Mononuclear cell (primary cell): Measurements from ENCODE around the gene RBM19. TPM values are rescaled to one million over a fixed set of nuclear protein-coding genes. Genes with fewer than 3 reads are reported as not detected.

Source experiments
- H3K27me3 ChIP-seq: 2 replicates; pipeline ENCODE4 v1.6.0; 2011; ENCODE audit warnings: low read length, control low read depth; ENCODE audit not compliant: insufficient read depth
- H3K4me1 ChIP-seq: 2 replicates; pipeline ENCODE4 v1.5.1; 2011; ENCODE audit warnings: mild to moderate bottlenecking, low read length, control low read depth; ENCODE audit not compliant: insufficient read depth
- H3K4me3 ChIP-seq: 2 replicates; pipeline ENCODE4 v1.5.1; 2011; ENCODE audit warnings: mild to moderate bottlenecking, low read length, moderate library complexity
- H3K9me3 ChIP-seq: 2 replicates; pipeline ENCODE4 v1.5.1; 2011; ENCODE audit warnings: low read depth, mild to moderate bottlenecking, control low read depth, low read length
- total RNA-seq: library from RNA; depleted of rRNA; stranded (reverse); fragments of >200 nt; gene quantifications from one replicate; pipeline ENCODE4 v1.2.3, GENCODE V29; 2012

Gene RBM19
- total RNA-seq, 1 donor, result 33.8 TPM

DNA sequence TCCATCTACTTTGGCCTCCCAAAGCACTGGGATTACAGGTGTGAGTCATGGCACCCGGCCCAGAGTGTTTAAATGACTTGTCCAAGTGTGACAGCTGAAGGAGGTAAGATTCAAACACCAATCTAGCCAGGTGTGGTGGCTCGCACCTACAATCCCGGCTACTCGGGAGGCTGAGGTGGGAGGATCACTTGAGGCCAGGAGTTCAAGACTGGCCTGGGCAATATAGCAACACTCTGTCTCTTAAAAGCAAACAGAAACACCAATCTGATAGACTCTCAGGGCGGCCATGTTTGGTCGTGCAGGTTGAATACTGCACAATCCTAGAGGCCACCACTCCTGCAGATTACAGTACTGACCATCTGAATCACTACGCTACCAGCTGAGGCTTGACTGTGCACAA, 68.7 kb downstream of the RBM19 start:
- Histone ChIP-seq H3K9me3 (no peaks in the 10 kb centered on the region), H3K4me1 (no peaks in the 10 kb centered on the region), H3K27me3 (no peaks in the 10 kb centered on the region), H3K4me3 (no peak overlapping the region)

DNA sequence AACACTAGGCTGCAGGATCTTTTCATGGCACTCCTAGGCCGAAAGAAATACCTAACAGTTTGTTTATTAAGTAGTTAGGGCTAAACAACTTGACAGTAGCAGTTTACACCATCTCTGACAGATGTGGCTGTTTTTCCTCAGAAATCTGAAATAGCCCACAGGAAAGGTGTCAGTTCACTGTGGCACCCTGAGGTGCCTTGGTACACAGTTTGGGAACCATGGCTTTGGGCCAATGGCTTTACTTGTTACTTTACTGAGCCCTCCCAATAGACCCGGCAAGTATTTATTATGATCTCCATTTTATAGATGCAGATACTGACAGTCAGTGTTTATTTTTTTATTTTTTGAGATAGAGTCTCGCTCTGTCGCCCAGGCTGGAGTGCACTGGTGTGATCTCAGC, 69.3 kb downstream of the RBM19 start:
- no peaks in the 10 kb centered on the region for H3K27me3 ChIP-seq
- H3K4me3 ChIP-seq, result no peak overlapping the region
- H3K9me3 ChIP-seq, result no peaks in the 10 kb centered on the region
- no peaks in the 10 kb centered on the region for H3K4me1 ChIP-seq

DNA sequence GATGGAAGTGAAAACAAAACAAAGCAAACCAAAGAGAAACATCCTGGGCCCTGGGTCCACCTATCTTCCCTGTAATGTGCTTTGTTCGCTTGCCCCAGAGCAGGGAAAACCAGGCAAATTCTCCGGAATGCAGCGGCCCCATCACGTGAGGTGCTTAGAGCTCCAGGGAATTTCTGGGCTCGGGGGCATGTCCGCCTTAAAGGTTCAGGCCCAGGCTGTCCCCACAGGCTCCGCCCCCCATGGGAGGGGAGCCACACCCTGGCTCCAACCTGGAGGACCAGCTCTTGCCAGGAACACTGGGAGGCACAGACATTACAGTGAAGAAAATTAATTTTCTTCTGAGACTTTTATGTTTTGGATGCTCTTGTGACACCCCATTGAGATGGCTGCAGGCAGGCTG, 69.9 kb downstream of the RBM19 start:
- H3K27me3 ChIP-seq, result no peaks in the 10 kb centered on the region
- H3K4me3 ChIP-seq, result no peak overlapping the region
- H3K9me3 ChIP-seq, result no peaks in the 10 kb centered on the region
- no peaks in the 10 kb centered on the region for H3K4me1 ChIP-seq

DNA sequence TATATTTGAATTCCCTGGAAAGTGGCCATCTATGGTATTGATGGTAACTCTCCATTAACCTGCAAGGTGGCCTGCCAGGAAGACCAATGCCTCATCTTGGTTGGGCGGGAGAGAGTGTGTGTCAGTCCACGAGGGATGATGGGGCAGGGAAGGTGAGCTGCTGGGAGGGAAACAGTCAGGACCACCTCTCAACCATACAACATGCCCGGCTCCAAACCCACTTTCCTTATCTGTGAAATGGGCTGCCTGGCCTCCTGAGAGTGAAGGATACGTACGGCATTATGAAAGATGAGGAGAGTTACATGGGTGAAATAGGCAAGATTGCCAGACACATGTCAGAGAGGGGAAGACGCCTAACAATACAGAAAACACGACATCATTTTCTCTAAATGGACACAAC, 70.9 kb downstream of the RBM19 start:
- H3K4me3 ChIP-seq, result no peak overlapping the region
- H3K27me3 ChIP-seq, result no peaks in the 10 kb centered on the region
- H3K4me1 ChIP-seq, result no peaks in the 10 kb centered on the region
- H3K9me3 ChIP-seq, result no peaks in the 10 kb centered on the region

DNA sequence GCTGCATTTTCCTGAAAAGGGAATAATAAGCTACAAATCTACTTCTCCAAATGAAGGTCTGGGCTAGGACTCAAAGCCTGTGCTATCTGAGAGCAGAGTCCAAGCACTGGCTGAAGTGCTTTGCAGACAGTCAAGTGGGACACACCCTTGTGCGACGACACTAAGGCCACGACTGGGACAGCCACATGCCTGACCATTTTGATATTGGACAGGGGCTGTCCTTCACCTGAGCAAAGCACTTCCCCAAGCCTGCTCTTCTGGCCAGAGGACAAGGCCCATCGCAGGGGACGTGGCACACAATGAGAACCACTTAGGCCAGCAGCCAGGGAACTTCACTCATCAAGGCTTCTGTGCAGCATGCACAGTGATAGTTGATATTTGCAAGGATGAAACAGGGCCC, 71.4 kb downstream of the RBM19 start:
- Histone ChIP-seq H3K4me3 (no peak overlapping the region), H3K9me3 (no peaks in the 10 kb centered on the region), H3K27me3 (no peaks in the 10 kb centered on the region), H3K4me1 (no peaks in the 10 kb centered on the region)

DNA sequence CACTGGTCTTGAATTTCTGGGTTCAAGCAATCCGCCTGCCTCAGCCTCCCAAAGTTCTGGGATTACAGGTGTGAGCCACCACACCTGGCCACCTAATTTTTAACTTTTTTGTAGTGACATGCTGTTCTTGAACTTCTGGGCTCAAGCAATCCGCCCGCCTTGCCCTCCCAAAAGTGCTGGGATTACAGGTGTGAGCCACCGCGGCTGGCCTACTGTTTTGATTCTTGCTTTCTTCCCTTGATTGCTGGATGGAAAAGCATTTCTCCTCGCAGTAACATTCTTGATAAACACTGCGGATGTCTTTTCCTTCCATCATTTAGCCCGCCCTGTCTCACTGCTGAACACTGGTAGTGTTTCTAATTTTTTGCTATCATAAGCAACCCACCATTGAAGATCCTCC, 72.9 kb downstream of the RBM19 start:
- Histone ChIP-seq H3K9me3 (no peaks in the 10 kb centered on the region), H3K4me3 (no peak overlapping the region), H3K27me3 (no peaks in the 10 kb centered on the region), H3K4me1 (no peaks in the 10 kb centered on the region)

DNA sequence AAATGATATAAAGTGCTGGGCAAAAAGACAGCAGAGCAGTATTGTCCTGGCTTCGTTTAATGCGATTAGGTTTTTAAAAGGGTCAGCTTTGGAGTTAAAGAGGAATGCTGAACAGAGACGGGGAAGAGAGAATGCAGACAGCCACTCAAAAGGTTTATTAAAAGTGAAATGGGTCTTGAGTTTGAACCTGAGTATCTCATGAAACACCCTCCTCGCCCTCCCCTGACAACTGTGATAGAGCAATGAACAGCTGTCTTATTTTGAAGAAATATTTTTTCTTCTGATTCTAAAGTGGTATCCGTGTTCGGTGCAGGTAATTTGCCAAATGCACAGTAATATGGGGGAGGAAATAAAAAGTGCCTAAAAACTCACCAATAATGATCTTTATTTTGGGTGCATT, 73.6 kb downstream of the RBM19 start:
- H3K9me3 ChIP-seq, result no peaks in the 10 kb centered on the region
- no peak overlapping the region for H3K4me3 ChIP-seq
- H3K27me3 ChIP-seq, result no peaks in the 10 kb centered on the region
- H3K4me1 ChIP-seq, result no peaks in the 10 kb centered on the region

DNA sequence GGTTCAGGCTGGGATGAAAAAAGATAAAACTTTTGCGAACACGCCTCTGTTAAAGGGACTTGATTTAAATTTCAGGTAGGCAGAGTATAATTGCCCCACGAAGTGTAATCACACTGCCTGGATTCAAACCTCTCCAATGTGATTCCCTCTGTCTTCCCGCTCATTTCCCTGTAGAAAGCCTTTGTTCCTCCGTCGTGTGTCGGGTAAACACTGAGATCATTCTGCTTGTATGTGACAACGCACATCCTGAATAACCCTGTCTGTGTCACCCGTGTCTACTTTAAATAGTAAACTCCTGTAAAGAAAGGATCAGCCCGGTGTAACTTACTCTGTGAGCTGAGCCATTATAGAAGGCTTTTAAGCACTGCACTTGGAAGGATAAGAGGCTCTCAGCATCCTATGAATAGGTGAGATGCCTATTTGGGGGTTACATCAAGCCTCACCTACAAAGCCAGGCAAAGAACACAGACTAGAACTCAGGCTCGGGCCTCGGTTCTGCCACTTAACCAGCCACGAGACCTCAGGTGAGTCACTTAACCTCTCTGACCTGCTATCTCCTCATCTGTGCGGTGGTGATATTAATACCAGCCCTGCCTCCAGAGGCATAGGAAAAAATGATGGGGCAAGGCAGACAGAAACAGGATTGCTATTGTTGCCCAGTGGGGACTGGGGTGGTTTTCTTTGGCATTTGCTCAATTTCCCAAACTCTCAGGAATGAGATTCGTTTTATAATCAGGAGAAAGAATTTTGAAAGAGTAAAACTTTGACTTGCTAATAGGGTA, 74.2 kb downstream of the RBM19 start:
- H3K9me3 ChIP-seq, result no peaks in the 10 kb centered on the region
- H3K27me3 ChIP-seq, result no peaks in the 10 kb centered on the region
- no peak overlapping the region for H3K4me3 ChIP-seq
- H3K4me1 ChIP-seq, result no peaks in the 10 kb centered on the region

DNA sequence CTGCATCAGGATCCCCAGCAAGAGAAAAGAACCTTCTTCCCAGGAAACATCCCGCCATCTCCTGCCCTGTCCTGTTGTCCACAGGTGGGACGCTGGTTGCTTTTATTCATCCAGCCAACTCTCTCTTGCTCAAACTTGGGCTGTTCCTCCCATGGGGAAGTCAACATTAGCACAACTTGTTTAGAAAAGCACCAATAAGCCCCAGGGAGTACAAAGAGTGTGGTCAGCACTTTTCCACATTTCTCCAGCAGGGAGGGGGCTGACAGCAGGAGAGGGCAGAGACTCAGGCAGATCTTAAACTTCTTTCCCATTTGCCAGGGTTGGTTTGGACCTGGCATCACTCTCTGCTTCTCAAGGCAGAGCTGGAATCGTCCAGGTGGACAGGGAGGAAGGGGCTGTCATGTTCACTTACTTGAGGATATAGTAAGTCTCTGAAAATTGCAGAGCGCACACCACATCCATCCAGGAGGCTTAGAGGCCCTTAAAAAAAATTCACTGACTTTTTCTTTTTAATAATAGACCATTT, 74.9 kb downstream of the RBM19 start:
- Histone ChIP-seq H3K4me3 (no peak overlapping the region), H3K27me3 (no peaks in the 10 kb centered on the region)

DNA sequence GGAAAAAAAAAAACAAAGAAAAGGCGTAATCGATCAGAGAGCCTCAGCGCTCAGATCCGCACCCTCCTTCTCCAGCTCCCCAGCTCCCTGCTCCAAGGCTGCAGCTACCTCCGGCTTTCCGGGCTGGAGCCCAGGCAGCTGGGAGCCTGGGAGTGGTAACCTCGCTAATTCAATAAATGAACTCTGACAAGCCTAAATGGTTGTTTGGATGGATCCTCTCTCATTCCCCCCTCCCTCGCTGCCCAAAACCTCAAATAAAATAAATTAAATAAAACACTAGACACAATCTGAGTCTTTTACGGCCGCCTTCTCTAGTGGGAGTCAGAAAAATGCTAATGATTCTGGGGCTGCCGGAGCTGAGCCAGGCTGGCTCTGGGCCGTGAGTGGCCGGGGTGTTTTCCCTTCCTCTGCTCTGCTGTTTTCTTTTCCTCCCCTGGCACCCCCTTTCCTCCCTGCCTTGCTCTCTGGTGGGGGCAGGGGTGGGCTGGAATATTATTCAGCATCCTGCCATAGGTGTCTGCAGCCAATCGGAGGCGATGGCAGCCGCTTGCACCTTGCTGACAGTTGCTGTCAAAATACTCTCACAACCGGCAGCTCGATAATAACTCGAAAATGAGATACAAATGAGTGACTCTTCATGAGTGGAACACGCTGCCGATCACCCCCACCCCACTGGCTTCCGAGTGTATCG, 76.1 kb downstream of the RBM19 start:
- Histone ChIP-seq H3K4me1 (no peaks in the 10 kb centered on the region), H3K27me3 (no peaks in the 10 kb centered on the region), H3K9me3 (no peaks in the 10 kb centered on the region), H3K4me3 (no peak overlapping the region)

More for the DNA sequence above, 74.9 kb downstream of the RBM19 start:
- no peaks in the 10 kb centered on the region for H3K4me1 ChIP-seq
- H3K9me3 ChIP-seq, result no peaks in the 10 kb centered on the region

DNA sequence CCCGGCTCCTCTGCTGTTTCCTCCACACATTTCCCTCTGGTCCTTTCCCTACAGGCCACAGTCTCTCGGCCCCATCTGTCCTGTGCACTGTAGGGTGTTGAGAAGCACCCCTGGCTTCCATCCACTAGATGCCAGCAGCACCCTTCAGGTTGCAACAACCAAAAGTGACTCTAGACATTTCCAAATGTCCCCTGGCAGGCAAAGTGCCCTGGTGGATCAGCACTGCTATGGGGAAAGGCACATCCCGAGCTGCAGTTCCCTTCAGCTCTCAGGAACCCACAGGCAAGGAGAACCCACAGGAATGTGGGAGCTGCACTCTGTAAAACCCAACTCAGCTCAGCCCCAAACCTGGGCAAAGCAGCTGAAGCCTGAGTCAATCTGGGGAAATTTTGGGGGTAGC, 77.0 kb downstream of the RBM19 start:
- H3K9me3 ChIP-seq, result no peaks in the 10 kb centered on the region
- no peak overlapping the region for H3K4me3 ChIP-seq
- H3K4me1 ChIP-seq, result no peaks in the 10 kb centered on the region
- H3K27me3 ChIP-seq, result no peaks in the 10 kb centered on the region

DNA sequence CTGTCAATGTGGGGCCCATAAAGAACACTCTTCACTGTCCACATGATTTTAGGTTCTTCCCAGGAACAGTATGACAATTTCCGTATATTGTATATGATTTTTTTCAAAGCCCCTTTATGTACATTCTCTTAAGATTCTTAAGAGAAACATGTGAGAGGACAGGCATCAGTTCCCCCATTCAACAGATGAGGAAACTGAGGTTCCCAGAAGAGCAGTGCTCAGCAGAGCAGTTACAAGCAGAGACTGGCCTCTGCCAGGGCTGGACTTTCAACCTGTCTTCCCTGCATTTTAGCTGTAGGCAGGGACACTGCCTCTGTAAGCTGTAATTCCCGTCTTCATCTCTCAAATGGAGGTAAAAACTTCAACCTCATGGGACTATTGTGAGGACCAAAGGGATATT, 77.7 kb downstream of the RBM19 start:
- no peaks in the 10 kb centered on the region for H3K27me3 ChIP-seq
- no peaks in the 10 kb centered on the region for H3K9me3 ChIP-seq
- H3K4me1 ChIP-seq, result no peaks in the 10 kb centered on the region
- no peak overlapping the region for H3K4me3 ChIP-seq

DNA sequence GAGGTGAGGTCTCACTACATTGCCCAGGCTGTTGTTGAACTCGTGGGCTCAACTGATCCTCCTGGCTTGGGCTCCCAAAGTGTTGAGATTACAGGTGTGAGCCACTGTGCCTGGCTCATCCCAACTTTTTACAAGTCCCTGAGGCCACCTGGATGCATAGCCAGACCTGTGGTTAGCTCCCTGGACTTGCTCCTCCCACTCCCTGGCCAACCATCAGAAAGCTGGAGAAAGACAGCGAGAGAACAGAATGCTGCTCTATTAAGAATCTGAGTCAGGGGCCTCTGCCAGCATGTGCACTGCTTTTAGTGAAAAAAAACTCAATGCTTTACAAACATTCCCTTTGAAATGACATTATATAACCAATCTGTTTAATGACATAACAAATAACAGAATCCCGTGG, 78.2 kb downstream of the RBM19 start:
- H3K9me3 ChIP-seq, result no peaks in the 10 kb centered on the region
- no peaks in the 10 kb centered on the region for H3K27me3 ChIP-seq
- H3K4me1 ChIP-seq, result no peaks in the 10 kb centered on the region
- no peak overlapping the region for H3K4me3 ChIP-seq

DNA sequence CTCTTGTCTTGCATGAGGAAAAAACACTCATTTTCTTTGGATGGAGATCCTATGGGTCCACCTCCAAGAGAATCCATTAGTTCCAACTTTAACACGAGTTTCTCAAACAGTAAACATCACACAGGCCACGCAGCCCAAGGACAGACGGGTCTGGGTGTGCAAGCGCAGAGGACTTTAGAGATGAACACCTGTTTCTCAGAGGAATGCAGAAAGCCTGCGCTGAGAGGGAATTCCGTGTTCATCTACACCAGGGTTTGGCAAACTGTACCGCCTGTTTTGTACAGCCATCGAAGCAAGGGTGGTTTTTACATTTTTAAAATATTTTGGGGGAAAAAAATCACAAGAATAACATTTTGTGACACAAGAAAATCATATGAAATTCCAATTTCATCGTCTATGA, 79.4 kb downstream of the RBM19 start:
- H3K4me1 ChIP-seq, result no peaks in the 10 kb centered on the region
- H3K27me3 ChIP-seq, result no peaks in the 10 kb centered on the region
- H3K9me3 ChIP-seq, result no peaks in the 10 kb centered on the region
- no peak overlapping the region for H3K4me3 ChIP-seq

DNA sequence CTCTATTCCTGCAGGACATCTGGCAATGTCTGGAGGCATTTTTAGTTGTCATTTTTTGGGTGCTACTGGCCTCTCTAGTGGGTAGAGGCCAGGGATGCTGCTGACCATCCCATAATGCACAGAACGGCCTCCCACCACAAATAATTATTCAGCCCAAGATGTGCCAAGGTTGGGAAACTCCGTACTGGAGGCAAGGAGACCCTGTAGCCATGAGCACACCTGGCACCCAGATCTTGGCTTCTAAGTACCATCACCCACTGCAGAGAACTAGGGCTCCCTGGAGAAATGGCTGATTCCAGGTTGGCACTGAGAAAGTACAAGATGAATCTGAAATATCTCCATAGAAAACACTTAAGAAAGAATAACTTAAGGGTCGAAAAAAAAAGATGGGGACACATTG, 81.7 kb downstream of the RBM19 start:
- Histone ChIP-seq H3K27me3 (no peaks in the 10 kb centered on the region), H3K4me3 (no peak overlapping the region), H3K4me1 (no peaks in the 10 kb centered on the region), H3K9me3 (no peaks in the 10 kb centered on the region)

DNA sequence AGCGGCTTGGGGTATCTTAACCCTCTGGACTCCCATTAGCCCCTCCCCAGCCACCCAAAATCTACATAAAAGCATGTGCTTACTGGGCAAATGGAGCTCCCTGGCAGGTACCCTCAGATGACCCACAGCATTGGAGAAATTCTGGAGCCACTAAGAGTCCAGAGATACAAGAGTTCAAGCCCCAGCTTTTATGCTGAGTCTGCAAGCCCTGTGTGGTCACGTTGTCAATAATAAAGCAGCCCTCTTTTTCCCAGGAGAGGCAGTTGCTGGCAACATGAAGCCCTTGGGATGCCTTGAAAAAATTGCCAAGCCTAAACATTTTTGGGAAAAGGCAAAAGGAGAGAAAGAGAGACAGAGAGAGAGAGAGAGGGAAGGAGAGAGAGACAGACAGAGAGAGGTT, 83.4 kb downstream of the RBM19 start:
- no peaks in the 10 kb centered on the region for H3K4me1 ChIP-seq
- H3K9me3 ChIP-seq, result no peaks in the 10 kb centered on the region
- no peaks in the 10 kb centered on the region for H3K27me3 ChIP-seq
- no peak overlapping the region for H3K4me3 ChIP-seq
